ENCODE measurements around the gene STUB1. TPM values are rescaled to one million over a fixed set of nuclear protein-coding genes. Genes with fewer than 3 reads are reported as not detected.

Gene STUB1
- total RNA-seq, 1 donor from 2014 or later = 78.3 TPM

- Mint-ChIP-seq H3K4me3 (ENCODE audit: unreplicated experiment) (no peak overlapping the region), H3K27me3 (ENCODE audit: unreplicated experiment) (peaks cover 5% of the 10 kb centered on the region), H3K4me1 (ENCODE audit: low read depth, unreplicated experiment) (peaks cover 2% of the 10 kb centered on the region), H3K9me3 (ENCODE audit: unreplicated experiment) (peaks cover 2% of the 10 kb centered on the region), H3K36me3 (ENCODE audit: unreplicated experiment) (no peaks in the 10 kb centered on the region), H3K27ac (ENCODE audit: unreplicated experiment) (no peak overlapping the region)
- no peak for TF ChIP-seq CTCF (IDR thresholded peaks at IDR 0.05; ENCODE audit: partially characterized antibody, unreplicated experiment)
- DNase-seq = no peak
Observed at GRCh38 chr16:662597-662996, 17.6 kb upstream of the STUB1 start.

DNA sequence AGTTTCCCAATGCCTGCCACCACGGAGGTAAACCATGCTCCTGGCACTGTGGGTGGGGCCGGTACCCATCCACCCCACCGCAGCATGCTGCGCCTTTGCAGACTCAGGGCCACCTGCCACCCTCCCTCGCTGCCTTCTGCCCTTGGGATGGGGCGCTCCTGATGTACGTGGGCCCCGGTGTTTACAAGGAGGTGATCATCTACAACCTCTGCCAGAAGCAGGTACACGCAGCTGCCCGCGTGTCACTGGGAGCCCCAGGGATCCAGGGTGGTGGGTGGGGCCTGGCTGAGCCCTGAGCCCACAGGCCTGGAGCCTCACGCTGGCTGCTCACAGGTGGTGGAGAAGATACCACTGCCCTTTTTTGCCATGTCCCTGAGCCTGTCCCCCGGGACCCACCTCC is 13.6 kb upstream of the STUB1 start:
- no peaks in the 10 kb centered on the region for H3K36me3 Mint-ChIP-seq (ENCODE audit: unreplicated experiment)
- peaks cover 3% of the 10 kb centered on the region for H3K4me1 Mint-ChIP-seq (ENCODE audit: low read depth, unreplicated experiment)
- no peak for DNase-seq
- H3K4me3 Mint-ChIP-seq (ENCODE audit: unreplicated experiment) = no peak overlapping the region
- H3K27me3 Mint-ChIP-seq (ENCODE audit: unreplicated experiment) = peaks cover 7% of the 10 kb centered on the region
- H3K9me3 Mint-ChIP-seq (ENCODE audit: unreplicated experiment) = peaks cover 2% of the 10 kb centered on the region
- H3K27ac Mint-ChIP-seq (ENCODE audit: unreplicated experiment) = no peak overlapping the region
- no peak for TF ChIP-seq CTCF (IDR thresholded peaks at IDR 0.05; ENCODE audit: partially characterized antibody, unreplicated experiment)

- Mint-ChIP-seq H3K36me3 (ENCODE audit: unreplicated experiment) (no peaks in the 10 kb centered on the region), H3K9me3 (ENCODE audit: unreplicated experiment) (peaks cover 2% of the 10 kb centered on the region), H3K27me3 (ENCODE audit: unreplicated experiment) (peaks cover 7% of the 10 kb centered on the region), H3K27ac (ENCODE audit: unreplicated experiment) (peak overlapping the region; percentile 76), H3K4me1 (ENCODE audit: low read depth, unreplicated experiment) (peaks cover 3% of the 10 kb centered on the region), H3K4me3 (ENCODE audit: unreplicated experiment) (no peak overlapping the region)
- DNase-seq = no peak
- no peak for TF ChIP-seq CTCF (IDR thresholded peaks at IDR 0.05; ENCODE audit: partially characterized antibody, unreplicated experiment)
Observed at GRCh38 chr16:667113-667779, 13.0 kb upstream of the STUB1 start.

DNA sequence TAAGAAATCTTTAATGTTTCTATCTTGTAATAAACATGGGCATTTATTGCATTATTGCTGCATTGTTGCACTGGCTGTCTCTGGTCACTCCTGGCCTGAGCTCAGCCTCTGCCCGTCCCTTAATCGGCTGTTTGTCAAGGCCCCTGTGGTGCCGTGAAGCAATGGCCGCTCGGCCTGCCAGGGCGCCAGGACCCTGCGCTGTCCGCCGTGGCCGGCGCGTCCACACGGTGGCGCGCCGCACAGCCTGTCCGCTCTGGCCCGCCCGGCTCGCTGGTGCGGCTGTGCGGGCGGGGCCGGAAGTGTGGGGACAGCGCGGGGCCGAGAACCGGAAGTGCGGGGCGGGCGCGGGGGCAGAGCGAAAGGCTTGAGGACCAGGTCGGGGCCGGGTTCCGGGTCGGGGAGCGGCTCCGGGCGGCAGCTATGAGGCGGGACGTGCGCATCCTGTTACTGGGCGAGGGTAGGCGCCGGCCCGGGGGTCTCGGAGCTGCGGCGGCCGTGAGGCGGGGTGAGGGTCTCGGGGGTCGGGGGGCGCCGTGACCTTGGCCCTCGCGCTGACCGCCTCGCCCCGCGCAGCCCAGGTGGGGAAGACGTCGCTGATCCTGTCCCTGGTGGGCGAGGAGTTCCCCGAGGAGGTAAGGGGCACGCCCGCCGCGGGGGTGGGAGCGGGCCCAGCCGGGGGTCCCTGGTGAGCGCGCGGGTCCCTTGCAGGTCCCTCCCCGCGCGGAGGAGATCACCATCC is 12.3 kb upstream of the STUB1 start, which contains the start of gene RHOT2:
RHOT2 (plus strand) TSS at position 353 of the 739 bp plus-strand sequence; CDS start at position 421, 68 bp downstream.
- Mint-ChIP-seq H3K27ac (ENCODE audit: unreplicated experiment) (peak within 1 kb of the TSS; percentile 76), H3K4me1 (ENCODE audit: low read depth, unreplicated experiment) (peaks cover 2% of the 10 kb centered on the region), H3K9me3 (ENCODE audit: unreplicated experiment) (peaks cover 2% of the 10 kb centered on the region), H3K36me3 (ENCODE audit: unreplicated experiment) (no peaks in the 10 kb centered on the region), H3K4me3 (ENCODE audit: unreplicated experiment) (peak within 1 kb of the TSS; percentile 65), H3K27me3 (ENCODE audit: unreplicated experiment) (peaks cover 3% of the 10 kb centered on the region)
- peak; percentile 77 for TF ChIP-seq CTCF (IDR thresholded peaks at IDR 0.05; ENCODE audit: partially characterized antibody, unreplicated experiment)
- peak; percentile 96 for DNase-seq

All from glutamatergic neuron (in vitro differentiated cells).